ENCODE results near the gene HHLA2.

HHLA2 gene

DNA sequence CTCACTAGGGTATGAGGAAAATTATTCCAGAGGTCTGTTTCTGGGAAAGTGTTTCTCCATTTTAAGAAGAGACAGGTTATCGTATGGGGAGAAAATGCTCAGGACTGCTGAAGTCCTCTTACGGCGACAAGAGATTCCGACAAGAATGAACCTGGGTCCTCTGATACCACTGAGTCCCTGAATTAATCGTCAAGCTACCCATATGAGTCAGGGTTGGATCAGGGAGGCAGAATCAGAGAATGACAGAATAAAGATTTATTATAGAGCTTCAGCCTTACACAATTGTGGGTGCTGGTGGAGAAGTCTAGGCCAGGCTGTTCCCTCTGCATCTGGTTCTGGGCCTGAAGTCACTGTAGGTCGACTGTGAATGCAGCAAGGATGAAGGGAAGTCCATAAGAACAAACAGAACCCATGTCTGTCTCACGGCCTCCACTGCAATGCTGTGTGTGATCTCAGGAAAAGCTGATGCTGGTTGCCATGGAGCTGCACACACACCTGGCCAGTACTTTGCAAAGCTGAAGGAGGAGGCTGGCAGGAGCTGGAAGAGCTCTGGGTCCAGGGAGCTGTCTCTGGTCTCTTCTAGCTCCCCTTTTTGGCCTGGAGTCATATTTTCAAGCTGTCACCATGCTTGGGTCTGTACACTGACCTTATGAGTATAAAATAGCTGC lies 83.9 kb downstream of the HHLA2 start:
- Histone ChIP-seq H3K9ac (ENCODE audit: low read length) (no peak overlapping the region), H3K79me2 (ENCODE audit: insufficient read depth, low read length) (no peaks in the 10 kb centered on the region), H2AFZ (ENCODE audit: low read length) (no peak overlapping the region), H4K20me1 (ENCODE audit: insufficient read depth, low read length) (no peaks in the 10 kb centered on the region), H3K27ac (ENCODE audit: low read depth, low read length, poor library complexity, severe bottlenecking) (no peak overlapping the region), H3K9me2 (ENCODE audit: low read depth, low read length) (no peaks in the 10 kb centered on the region), H3K4me3 (ENCODE audit: low read depth, low read length, poor library complexity, severe bottlenecking) (no peak overlapping the region), H3F3A (ENCODE audit: insufficient read depth, low read length) (no peaks in the 10 kb centered on the region), H3K4me2 (ENCODE audit: low read length) (no peak overlapping the region), H3K9me3 (ENCODE audit: low read length) (no peaks in the 10 kb centered on the region), H3K36me3 (ENCODE audit: insufficient read depth, low read length) (no peaks in the 10 kb centered on the region), H3K4me1 (ENCODE audit: insufficient read depth, low read length, severe bottlenecking) (no peaks in the 10 kb centered on the region), H3K27me3 (ENCODE audit: insufficient read depth, low read length) (no peaks in the 10 kb centered on the region)
- no peak for TF ChIP-seq CTCF (IDR thresholded peaks at IDR 0.05; ENCODE audit: low read length)
- no peak for TF ChIP-seq EZH2 (IDR thresholded peaks at IDR 0.05; ENCODE audit: borderline replicate concordance, low read length)

GRCh38 chr3:108381529-108382140 lies 85.3 kb downstream of the HHLA2 start:
- Histone ChIP-seq H3K4me1 (ENCODE audit: insufficient read depth, low read length, severe bottlenecking) (no peaks in the 10 kb centered on the region), H3K4me2 (ENCODE audit: low read length) (no peak overlapping the region), H4K20me1 (ENCODE audit: insufficient read depth, low read length) (no peaks in the 10 kb centered on the region), H3K9me3 (ENCODE audit: low read length) (no peaks in the 10 kb centered on the region), H3K4me3 (ENCODE audit: low read depth, low read length, poor library complexity, severe bottlenecking) (no peak overlapping the region), H2AFZ (ENCODE audit: low read length) (no peak overlapping the region), H3K9me2 (ENCODE audit: low read depth, low read length) (no peaks in the 10 kb centered on the region), H3F3A (ENCODE audit: insufficient read depth, low read length) (no peaks in the 10 kb centered on the region), H3K27me3 (ENCODE audit: insufficient read depth, low read length) (no peaks in the 10 kb centered on the region), H3K79me2 (ENCODE audit: insufficient read depth, low read length) (no peaks in the 10 kb centered on the region), H3K36me3 (ENCODE audit: insufficient read depth, low read length) (no peaks in the 10 kb centered on the region), H3K27ac (ENCODE audit: low read depth, low read length, poor library complexity, severe bottlenecking) (no peak overlapping the region), H3K9ac (ENCODE audit: low read length) (no peak overlapping the region)
- TF ChIP-seq EZH2 (IDR thresholded peaks at IDR 0.05; ENCODE audit: borderline replicate concordance, low read length) = no peak

GRCh38 chr3:108383306-108383705 lies 87.0 kb downstream of the HHLA2 start:
- H3K9me2 ChIP-seq (ENCODE audit: low read depth, low read length) = no peaks in the 10 kb centered on the region
- H3K9me3 ChIP-seq (ENCODE audit: low read length) = no peaks in the 10 kb centered on the region
- TF ChIP-seq EZH2 (IDR thresholded peaks at IDR 0.05; ENCODE audit: borderline replicate concordance, low read length) (no peak), CTCF (IDR thresholded peaks at IDR 0.05; ENCODE audit: low read length) (no peak)
- H3F3A ChIP-seq (ENCODE audit: insufficient read depth, low read length) = no peaks in the 10 kb centered on the region
- H4K20me1 ChIP-seq (ENCODE audit: insufficient read depth, low read length) = no peaks in the 10 kb centered on the region
- H3K9ac ChIP-seq (ENCODE audit: low read length) = no peak overlapping the region
- no peaks in the 10 kb centered on the region for H3K79me2 ChIP-seq (ENCODE audit: insufficient read depth, low read length)
- no peaks in the 10 kb centered on the region for H3K27me3 ChIP-seq (ENCODE audit: insufficient read depth, low read length)
- no peak overlapping the region for H3K27ac ChIP-seq (ENCODE audit: low read depth, low read length, poor library complexity, severe bottlenecking)
- no peak overlapping the region for H2AFZ ChIP-seq (ENCODE audit: low read length)
- no peaks in the 10 kb centered on the region for H3K4me1 ChIP-seq (ENCODE audit: insufficient read depth, low read length, severe bottlenecking)
- H3K36me3 ChIP-seq (ENCODE audit: insufficient read depth, low read length) = no peaks in the 10 kb centered on the region
- no peak overlapping the region for H3K4me3 ChIP-seq (ENCODE audit: low read depth, low read length, poor library complexity, severe bottlenecking)
- no peak overlapping the region for H3K4me2 ChIP-seq (ENCODE audit: low read length)

GRCh38 chr3:108387063-108387462 lies 90.7 kb downstream of the HHLA2 start:
- no peak overlapping the region for H2AFZ ChIP-seq (ENCODE audit: low read length)
- H3K27ac ChIP-seq (ENCODE audit: low read depth, low read length, poor library complexity, severe bottlenecking) = no peak overlapping the region
- no peaks in the 10 kb centered on the region for H3K36me3 ChIP-seq (ENCODE audit: insufficient read depth, low read length)
- H3K4me1 ChIP-seq (ENCODE audit: insufficient read depth, low read length, severe bottlenecking) = no peaks in the 10 kb centered on the region
- H3K79me2 ChIP-seq (ENCODE audit: insufficient read depth, low read length) = no peaks in the 10 kb centered on the region
- no peaks in the 10 kb centered on the region for H3K9me3 ChIP-seq (ENCODE audit: low read length)
- no peak overlapping the region for H3K9ac ChIP-seq (ENCODE audit: low read length)
- no peaks in the 10 kb centered on the region for H4K20me1 ChIP-seq (ENCODE audit: insufficient read depth, low read length)
- no peaks in the 10 kb centered on the region for H3F3A ChIP-seq (ENCODE audit: insufficient read depth, low read length)
- H3K4me3 ChIP-seq (ENCODE audit: low read depth, low read length, poor library complexity, severe bottlenecking) = no peak overlapping the region
- no peak overlapping the region for H3K4me2 ChIP-seq (ENCODE audit: low read length)
- TF ChIP-seq CTCF (IDR thresholded peaks at IDR 0.05; ENCODE audit: low read length) = no peak
- no peak for TF ChIP-seq EZH2 (IDR thresholded peaks at IDR 0.05; ENCODE audit: borderline replicate concordance, low read length)
- no peaks in the 10 kb centered on the region for H3K9me2 ChIP-seq (ENCODE audit: low read depth, low read length)
- H3K27me3 ChIP-seq (ENCODE audit: insufficient read depth, low read length) = no peaks in the 10 kb centered on the region
